ENCODE data around the gene CREB5.
A peak's percentile ranks its signal among the peaks of the same experiment; 100 is the strongest.

Gene CREB5

DNA sequence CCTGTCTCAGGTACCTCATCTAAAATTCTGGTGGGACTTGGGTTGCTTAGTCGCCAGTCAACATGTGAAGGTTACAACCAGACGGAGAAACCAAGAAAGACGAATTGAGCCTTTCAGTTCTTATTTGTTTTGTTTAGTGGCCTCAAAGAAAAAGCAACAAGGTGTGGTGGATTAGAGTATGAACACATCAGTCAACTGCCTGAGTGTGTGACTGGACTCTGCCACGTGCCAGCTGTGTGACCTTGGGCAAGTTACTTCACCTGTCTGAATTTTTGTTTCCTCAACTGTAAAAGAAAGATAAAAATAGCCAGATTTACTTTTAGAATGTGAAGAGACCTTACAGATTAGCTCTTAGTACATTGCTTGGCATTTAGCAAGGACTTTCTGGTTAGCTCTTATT lies 259.2 kb downstream of the CREB5 start:
- in situ Hi-C loops (cut with HindIII; ENCODE audit: low pct_ligation_motif_present, low pct_unique_long_range_greater_than_20kb, low sequenced_read_pairs): no loop called here
- DNase-seq: no peak

- no peak for DNase-seq
- in situ Hi-C loops (cut with HindIII; ENCODE audit: low pct_ligation_motif_present, low pct_unique_long_range_greater_than_20kb, low sequenced_read_pairs): no loop called here
These were observed 260.1 kb downstream of the CREB5 start for GRCh38 chr7:28672397-28672797.

DNA sequence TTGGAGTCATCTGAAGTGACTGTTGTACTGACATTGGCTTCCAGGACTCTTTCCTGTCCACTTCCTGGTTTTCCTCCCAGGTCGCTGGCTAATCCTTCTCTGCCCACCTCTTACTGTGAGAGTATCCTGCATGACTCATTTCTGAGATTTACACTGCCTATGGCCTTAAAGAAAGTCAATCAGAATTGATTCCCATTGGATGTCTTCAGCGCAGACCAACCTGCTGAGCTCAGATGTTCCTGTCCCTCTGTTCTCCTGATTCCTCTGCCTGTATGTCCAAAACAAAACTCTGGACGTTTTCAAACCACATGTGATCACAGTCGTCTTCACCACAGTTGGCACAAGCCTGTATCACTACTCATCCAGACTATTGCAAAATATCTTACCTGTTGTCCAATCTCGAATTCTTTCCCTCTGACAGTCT lies 262.1 kb downstream of the CREB5 start:
- DNase-seq: peak; percentile 28
- in situ Hi-C loops (cut with HindIII; ENCODE audit: low pct_ligation_motif_present, low pct_unique_long_range_greater_than_20kb, low sequenced_read_pairs): no loop called here

DNA sequence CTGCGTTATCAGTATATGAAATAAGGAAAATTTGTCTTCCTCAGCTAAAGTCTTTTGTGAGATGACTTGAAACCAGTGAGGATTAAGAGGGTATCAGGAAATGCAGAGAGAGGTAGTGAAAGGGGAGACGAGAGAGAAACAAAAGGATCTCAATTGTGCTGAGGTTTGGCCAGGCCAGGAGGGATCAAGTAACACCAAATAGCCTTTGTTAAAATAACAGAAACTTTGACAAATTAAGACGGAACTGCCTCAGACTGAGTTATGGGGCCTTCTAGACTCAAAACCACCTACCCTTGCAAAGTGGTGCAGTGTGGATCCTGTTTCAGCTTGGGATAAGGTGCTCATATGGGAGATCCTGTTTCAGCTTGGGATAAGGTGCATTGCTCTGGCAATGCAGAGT lies 263.1 kb downstream of the CREB5 start:
- in situ Hi-C loops (cut with HindIII; ENCODE audit: low pct_ligation_motif_present, low pct_unique_long_range_greater_than_20kb, low sequenced_read_pairs): no loop called here
- DNase-seq: no peak

DNA sequence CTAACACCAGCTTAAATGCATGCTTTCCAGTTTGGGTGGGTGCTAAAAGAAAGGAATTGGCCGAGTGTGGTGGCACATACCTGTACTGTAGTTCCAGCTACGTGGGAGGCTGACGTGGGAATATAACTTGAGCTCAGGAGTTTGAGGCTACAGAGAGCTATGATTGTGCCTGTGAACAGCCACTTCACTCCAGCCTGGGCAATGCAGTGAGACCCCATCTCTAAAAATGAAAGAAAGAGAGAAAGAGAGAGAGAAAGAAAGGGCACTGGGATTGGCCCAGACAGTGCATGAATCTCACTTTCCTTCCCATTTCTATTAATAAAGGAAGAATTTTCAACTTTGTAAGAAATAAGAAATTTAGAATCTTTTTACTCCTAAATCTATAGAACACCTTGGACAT lies 265.4 kb downstream of the CREB5 start:
- in situ Hi-C loops (cut with HindIII; ENCODE audit: low pct_ligation_motif_present, low pct_unique_long_range_greater_than_20kb, low sequenced_read_pairs): no loop called here
- no peak for DNase-seq

GRCh38 chr7:28678431-28678965 lies 266.2 kb downstream of the CREB5 start:
- in situ Hi-C loops (cut with HindIII; ENCODE audit: low pct_ligation_motif_present, low pct_unique_long_range_greater_than_20kb, low sequenced_read_pairs): no loop called here
- DNase-seq: no peak

GRCh38 chr7:28681693-28682310 lies 269.5 kb downstream of the CREB5 start:
- in situ Hi-C loops (cut with HindIII; ENCODE audit: low pct_ligation_motif_present, low pct_unique_long_range_greater_than_20kb, low sequenced_read_pairs): no loop called here
- DNase-seq: no peak

DNA sequence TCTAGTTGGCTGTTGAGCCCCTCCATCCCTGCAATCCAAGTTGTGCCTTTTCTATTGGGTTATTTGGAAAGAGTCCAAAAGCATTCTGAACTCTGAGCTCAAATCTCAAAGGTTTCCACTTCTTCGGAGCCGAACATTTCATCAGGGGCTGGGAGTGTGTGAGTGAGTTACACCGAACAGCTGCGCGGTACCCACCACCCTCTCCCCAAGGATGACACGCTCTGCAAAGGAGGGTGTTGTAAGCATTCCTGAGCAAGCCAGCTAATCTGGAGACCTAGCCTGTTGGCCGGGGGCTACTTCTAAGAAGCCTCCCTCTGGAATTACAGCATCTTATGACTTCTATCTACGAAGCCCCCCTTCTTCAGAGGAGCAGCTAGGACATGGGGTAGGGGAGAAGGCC lies 270.5 kb downstream of the CREB5 start:
- in situ Hi-C loops (cut with HindIII; ENCODE audit: low pct_ligation_motif_present, low pct_unique_long_range_greater_than_20kb, low sequenced_read_pairs): no loop called here
- DNase-seq: no peak

GRCh38 chr7:28684650-28685241 lies 272.4 kb downstream of the CREB5 start:
- DNase-seq: no peak
- in situ Hi-C loops (cut with HindIII; ENCODE audit: low pct_ligation_motif_present, low pct_unique_long_range_greater_than_20kb, low sequenced_read_pairs): no loop called here

- no peak for DNase-seq
- in situ Hi-C loops (cut with HindIII; ENCODE audit: low pct_ligation_motif_present, low pct_unique_long_range_greater_than_20kb, low sequenced_read_pairs): no loop called here
These were observed 272.9 kb downstream of the CREB5 start for GRCh38 chr7:28685242-28685643.

DNA sequence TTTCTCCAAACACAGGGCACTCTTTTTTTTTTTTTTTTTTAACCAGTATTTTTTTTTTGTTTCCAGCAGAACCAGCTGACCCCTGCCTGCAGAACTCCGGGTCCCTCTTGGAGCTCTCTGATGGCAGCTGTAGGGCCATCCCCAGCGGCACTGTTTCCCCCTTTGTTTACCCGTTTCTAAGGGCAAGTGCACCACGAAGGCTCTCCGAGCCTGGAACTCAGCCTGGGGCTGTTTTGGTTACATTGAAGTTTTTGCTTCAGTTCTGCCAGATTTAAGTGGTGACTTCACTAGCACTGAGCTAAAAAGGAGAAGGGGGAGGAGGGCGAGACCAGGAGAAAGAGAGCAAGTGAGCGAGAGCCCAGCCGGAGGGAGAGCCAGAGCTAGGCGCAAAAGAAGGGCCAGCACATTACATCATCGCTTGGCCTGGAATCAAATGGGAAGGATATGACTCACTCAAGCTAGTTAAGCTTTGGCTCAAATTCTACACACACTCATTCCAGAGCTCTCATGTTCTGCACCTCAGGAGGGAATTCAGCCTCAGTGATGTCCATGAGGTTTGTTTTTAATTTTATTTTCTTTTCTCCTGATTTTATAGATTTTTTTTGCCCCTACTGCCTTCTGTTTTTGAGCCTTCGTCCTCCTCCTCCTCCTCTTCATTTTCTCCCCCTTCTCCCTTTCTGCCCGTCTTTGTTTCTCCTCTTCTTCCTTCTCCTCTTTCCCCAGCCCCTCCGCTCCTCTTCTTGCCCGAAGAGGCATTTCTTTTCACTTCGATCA lies 273.5 kb downstream of the CREB5 start:
- in situ Hi-C loops (cut with HindIII; ENCODE audit: low pct_ligation_motif_present, low pct_unique_long_range_greater_than_20kb, low sequenced_read_pairs): no loop called here
- peak; percentile 100 for DNase-seq

DNA sequence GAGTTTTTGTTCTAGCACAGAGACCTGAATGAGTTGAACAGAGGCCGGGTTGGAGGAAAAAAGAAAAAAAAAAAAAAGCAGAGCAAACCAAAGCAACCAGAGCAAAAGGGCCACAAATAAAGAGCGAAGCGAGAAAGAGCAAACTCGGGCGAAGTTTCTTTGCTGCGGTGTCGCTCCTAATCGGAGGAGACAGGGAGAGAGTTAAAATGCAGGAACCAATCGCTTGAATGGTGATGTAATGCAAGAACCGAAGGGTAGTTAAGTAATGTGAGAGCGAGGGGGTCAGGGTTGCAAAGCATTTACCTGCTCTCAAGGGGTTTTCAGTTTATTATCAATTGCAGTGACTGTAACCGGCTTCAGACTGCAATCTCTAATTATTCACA lies 274.1 kb downstream of the CREB5 start:
- in situ Hi-C loops (cut with HindIII; ENCODE audit: low pct_ligation_motif_present, low pct_unique_long_range_greater_than_20kb, low sequenced_read_pairs): no loop called here
- DNase-seq: peak; percentile 95

- peak; percentile 50 for DNase-seq
These were observed 275.2 kb downstream of the CREB5 start for GRCh38 chr7:28687537-28687936.

DNA sequence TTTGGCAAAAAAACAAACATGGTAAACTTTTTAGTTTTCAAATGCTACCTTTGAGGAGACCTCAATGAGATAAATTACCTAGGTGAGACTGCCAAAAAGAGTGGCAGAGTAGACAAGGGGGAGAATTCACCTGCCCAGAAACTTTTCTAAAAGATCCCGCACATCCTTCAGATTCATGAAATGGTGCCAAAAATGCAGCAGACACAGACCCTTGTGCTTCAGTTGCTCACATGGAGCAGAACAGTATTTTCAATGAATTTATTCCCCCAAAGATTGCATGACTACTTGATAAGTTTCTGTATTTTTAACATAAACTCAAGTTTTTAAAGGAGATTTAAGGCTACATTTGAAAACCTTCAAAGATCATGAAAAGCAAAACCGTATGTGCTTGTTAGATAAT lies 275.9 kb downstream of the CREB5 start:
- in situ Hi-C loops (cut with HindIII; ENCODE audit: low pct_ligation_motif_present, low pct_unique_long_range_greater_than_20kb, low sequenced_read_pairs): no loop called here
- DNase-seq: peak; percentile 43

More at GRCh38 chr7:28687537-28687936, 275.2 kb downstream of the CREB5 start:
- in situ Hi-C loops (cut with HindIII; ENCODE audit: low pct_ligation_motif_present, low pct_unique_long_range_greater_than_20kb, low sequenced_read_pairs): no loop called here

DNA sequence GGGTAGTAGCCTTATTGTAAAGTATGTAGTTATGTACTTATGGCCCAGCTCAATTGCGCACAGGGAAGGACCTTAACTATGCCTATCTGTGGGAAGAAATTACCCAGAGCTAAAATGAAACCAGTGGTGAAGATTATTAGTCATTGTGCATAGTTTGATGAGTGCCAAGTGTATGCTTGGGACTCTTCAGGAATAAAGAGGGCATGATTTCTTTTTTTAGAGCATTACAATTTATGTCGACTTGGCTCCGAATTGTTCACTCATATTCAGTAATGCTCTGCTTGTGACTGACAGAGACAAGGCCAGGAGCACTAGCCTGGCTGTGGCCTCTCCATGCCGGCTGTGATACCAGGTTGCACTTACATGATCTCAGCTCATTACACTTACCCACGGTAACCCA lies 276.3 kb downstream of the CREB5 start:
- DNase-seq: peak; percentile 83
- in situ Hi-C loops (cut with HindIII; ENCODE audit: low pct_ligation_motif_present, low pct_unique_long_range_greater_than_20kb, low sequenced_read_pairs): no loop called here

DNA sequence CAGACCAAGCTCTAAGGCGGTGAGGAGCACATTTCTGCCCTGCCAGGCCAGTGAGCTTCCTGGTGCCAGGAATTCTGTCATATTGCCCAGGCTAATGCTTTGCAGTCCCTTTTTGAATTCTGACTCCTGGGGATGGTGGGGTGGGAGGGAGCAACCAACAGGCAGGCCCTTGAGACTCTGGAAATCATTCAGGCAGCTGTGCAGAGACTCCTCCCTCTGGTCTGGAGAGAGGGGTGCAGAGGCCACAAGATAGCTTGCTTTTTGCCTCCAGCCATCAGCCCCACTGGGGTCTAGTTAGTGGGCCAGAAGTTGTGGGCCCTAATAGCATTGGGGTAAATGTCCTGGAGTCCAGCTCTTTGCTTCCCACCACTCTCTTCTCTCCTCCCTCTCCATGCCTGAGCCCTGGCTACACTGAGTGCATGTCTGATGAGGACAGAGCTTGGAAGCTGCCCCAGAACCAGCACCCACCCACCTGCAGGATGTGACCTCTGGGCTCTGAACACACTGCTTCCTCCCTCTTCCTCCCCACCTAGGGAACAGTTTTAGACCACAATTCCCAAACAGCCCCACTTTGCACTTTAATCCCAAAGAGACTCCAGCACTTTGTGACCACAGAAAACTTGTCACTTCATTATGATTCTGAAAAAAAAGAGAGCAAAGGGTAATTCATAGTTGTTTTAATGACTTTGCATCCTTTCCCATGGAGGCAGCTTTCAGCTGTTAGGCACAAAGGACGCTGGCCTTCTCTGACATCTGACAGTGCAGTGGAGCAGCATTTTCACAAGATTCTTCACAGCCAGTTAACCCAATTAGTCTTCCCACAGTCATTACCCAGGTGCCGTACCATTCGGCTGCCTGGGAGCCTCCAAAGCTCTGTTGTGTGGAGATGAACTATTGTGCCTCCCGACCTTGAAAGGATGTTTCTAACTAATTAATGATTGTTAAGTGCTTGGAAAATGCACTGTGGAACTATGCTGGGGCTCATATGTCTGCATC lies 283.3 kb downstream of the CREB5 start:
- in situ Hi-C loops (cut with HindIII; ENCODE audit: low pct_ligation_motif_present, low pct_unique_long_range_greater_than_20kb, low sequenced_read_pairs): no loop called here
- no peak for DNase-seq

- in situ Hi-C loops (cut with HindIII; ENCODE audit: low pct_ligation_motif_present, low pct_unique_long_range_greater_than_20kb, low sequenced_read_pairs): no loop called here
These were observed 285.7 kb downstream of the CREB5 start for GRCh38 chr7:28697913-28698563.

GRCh38 chr7:28698840-28699239 lies 286.5 kb downstream of the CREB5 start:
- DNase-seq: no peak
- in situ Hi-C loops (cut with HindIII; ENCODE audit: low pct_ligation_motif_present, low pct_unique_long_range_greater_than_20kb, low sequenced_read_pairs): no loop called here

More at GRCh38 chr7:28697913-28698563, 285.7 kb downstream of the CREB5 start:
- no peak for DNase-seq

Measured in ACHN (cell line).